ENCODE results near the gene PTK6.
A peak's percentile ranks its signal among the peaks of the same experiment; 100 is the strongest.
"Not testable (repeated sequence)": the region's sequence is repeated elsewhere in the genome, so short reads cannot be mapped to it uniquely, and the experiment has no call there.

The PTK6 gene

GRCh38 chr20:63560856-63561609, 23.9 kb upstream of the PTK6 start:
- no peak overlapping the region for H3K27ac ChIP-seq (ENCODE audit: low read length)
- H3K4me3 ChIP-seq (ENCODE audit: low read length) = no peak overlapping the region
- H3K27me3 ChIP-seq (ENCODE audit: control insufficient read depth, insufficient read depth, low read length) = no peaks in the 10 kb centered on the region
- no peak overlapping the region for H3K9ac ChIP-seq (ENCODE audit: low read length)
- H3K9me3 ChIP-seq (ENCODE audit: control insufficient read depth, low read depth, low read length) = no peaks in the 10 kb centered on the region
- no peaks in the 10 kb centered on the region for H3K4me1 ChIP-seq (ENCODE audit: control insufficient read depth, low read depth, low read length)
- no peaks in the 10 kb centered on the region for H3K36me3 ChIP-seq (ENCODE audit: control insufficient read depth, low read depth, low read length)

- Histone ChIP-seq H3K27me3 (ENCODE audit: control insufficient read depth, insufficient read depth, low read length) (no peaks in the 10 kb centered on the region), H3K4me3 (ENCODE audit: low read length) (no peak overlapping the region), H3K9ac (ENCODE audit: low read length) (no peak overlapping the region), H3K27ac (ENCODE audit: low read length) (no peak overlapping the region), H3K36me3 (ENCODE audit: control insufficient read depth, low read depth, low read length) (no peaks in the 10 kb centered on the region), H3K9me3 (ENCODE audit: control insufficient read depth, low read depth, low read length) (no peaks in the 10 kb centered on the region), H3K4me1 (ENCODE audit: control insufficient read depth, low read depth, low read length) (no peaks in the 10 kb centered on the region)
Observed at GRCh38 chr20:63560333-63560805, 23.2 kb upstream of the PTK6 start.

- not testable (repeated sequence) for H3K9me3 ChIP-seq (ENCODE audit: control insufficient read depth, low read depth, low read length); H3K4me3 ChIP-seq (ENCODE audit: low read length); H3K4me1 ChIP-seq (ENCODE audit: control insufficient read depth, low read depth, low read length); H3K36me3 ChIP-seq (ENCODE audit: control insufficient read depth, low read depth, low read length); H3K27me3 ChIP-seq (ENCODE audit: control insufficient read depth, insufficient read depth, low read length); H3K9ac ChIP-seq (ENCODE audit: low read length); H3K27ac ChIP-seq (ENCODE audit: low read length)
Observed at GRCh38 chr20:63559485-63560332, 22.5 kb upstream of the PTK6 start.

DNA sequence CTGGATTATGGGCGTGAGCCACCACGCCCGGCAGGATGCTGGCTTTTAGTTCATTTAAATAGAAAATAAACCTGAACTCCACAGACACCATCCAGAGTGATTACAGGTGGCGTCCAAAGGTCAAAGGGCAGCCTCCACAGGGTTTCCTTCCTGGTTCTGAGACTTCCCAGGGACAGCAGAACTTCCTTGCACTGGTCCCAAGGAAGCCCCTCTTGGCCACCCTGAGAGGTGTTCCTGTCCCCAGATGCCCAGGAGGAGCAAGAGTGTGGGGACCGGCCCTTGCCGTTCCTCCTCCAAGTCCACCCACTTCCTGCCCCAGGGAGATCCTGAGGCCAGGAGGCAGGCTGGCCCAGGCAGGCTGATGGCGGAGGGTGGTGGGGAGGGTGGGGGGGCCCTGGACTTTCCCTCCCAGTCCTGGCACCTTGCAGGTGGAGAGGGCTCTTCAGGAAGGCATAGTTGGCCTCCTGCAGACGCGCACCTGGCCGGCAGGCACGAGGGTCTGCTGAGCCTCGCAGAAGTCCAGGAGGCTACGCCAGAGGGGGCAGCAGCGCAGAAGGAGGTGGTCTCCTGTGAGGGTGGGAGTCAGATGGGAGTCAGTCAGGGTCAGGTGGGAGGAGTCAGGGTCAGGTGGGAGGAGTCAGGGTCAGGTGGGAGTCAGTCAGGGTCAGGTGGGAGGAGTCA, 21.8 kb upstream of the PTK6 start:
- no peak overlapping the region for H3K9ac ChIP-seq (ENCODE audit: low read length)
- peaks cover 7% of the 10 kb centered on the region for H3K27me3 ChIP-seq (ENCODE audit: control insufficient read depth, insufficient read depth, low read length)
- no peaks in the 10 kb centered on the region for H3K36me3 ChIP-seq (ENCODE audit: control insufficient read depth, low read depth, low read length)
- no peak overlapping the region for H3K27ac ChIP-seq (ENCODE audit: low read length)
- no peaks in the 10 kb centered on the region for H3K9me3 ChIP-seq (ENCODE audit: control insufficient read depth, low read depth, low read length)
- no peaks in the 10 kb centered on the region for H3K4me1 ChIP-seq (ENCODE audit: control insufficient read depth, low read depth, low read length)
- H3K4me3 ChIP-seq (ENCODE audit: low read length) = no peak overlapping the region

DNA sequence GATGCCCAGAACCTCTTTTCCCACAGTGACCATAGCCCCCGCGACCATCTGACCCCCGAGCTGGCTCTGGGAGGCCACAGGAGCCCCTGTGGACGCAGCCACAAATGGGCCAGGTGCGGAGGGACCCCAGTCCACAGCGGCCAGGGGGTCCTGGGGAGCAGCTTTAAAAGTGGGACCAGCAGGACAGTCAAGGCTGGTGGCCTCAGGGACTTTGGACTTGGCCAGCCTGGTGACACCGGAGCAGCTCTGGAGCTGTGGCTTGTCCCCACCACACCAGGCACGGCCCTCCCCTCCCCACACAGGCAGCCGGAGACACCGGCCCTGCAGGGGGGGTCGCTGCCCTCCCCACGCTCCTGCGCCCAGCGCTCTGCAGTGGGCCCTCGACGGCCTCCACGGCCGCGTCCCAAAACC, 20.3 kb upstream of the PTK6 start:
- peaks cover 7% of the 10 kb centered on the region for H3K4me1 ChIP-seq (ENCODE audit: control insufficient read depth, low read depth, low read length)
- H3K9me3 ChIP-seq (ENCODE audit: control insufficient read depth, low read depth, low read length) = no peaks in the 10 kb centered on the region

GRCh38 chr20:63556873-63557478, 19.8 kb upstream of the PTK6 start:
- Histone ChIP-seq H3K27me3 (ENCODE audit: control insufficient read depth, insufficient read depth, low read length) (peaks cover 7% of the 10 kb centered on the region), H3K4me1 (ENCODE audit: control insufficient read depth, low read depth, low read length) (peaks cover 10% of the 10 kb centered on the region), H3K27ac (ENCODE audit: low read length) (no peak overlapping the region), H3K36me3 (ENCODE audit: control insufficient read depth, low read depth, low read length) (no peaks in the 10 kb centered on the region), H3K9ac (ENCODE audit: low read length) (no peak overlapping the region), H3K9me3 (ENCODE audit: control insufficient read depth, low read depth, low read length) (no peaks in the 10 kb centered on the region), H3K4me3 (ENCODE audit: low read length) (no peak overlapping the region)

More for the DNA sequence above, 20.3 kb upstream of the PTK6 start:
- H3K36me3 ChIP-seq (ENCODE audit: control insufficient read depth, low read depth, low read length) = no peaks in the 10 kb centered on the region
- H3K27ac ChIP-seq (ENCODE audit: low read length) = no peak overlapping the region
- no peak overlapping the region for H3K9ac ChIP-seq (ENCODE audit: low read length)
- peaks cover 7% of the 10 kb centered on the region for H3K27me3 ChIP-seq (ENCODE audit: control insufficient read depth, insufficient read depth, low read length)
- H3K4me3 ChIP-seq (ENCODE audit: low read length) = no peak overlapping the region

DNA sequence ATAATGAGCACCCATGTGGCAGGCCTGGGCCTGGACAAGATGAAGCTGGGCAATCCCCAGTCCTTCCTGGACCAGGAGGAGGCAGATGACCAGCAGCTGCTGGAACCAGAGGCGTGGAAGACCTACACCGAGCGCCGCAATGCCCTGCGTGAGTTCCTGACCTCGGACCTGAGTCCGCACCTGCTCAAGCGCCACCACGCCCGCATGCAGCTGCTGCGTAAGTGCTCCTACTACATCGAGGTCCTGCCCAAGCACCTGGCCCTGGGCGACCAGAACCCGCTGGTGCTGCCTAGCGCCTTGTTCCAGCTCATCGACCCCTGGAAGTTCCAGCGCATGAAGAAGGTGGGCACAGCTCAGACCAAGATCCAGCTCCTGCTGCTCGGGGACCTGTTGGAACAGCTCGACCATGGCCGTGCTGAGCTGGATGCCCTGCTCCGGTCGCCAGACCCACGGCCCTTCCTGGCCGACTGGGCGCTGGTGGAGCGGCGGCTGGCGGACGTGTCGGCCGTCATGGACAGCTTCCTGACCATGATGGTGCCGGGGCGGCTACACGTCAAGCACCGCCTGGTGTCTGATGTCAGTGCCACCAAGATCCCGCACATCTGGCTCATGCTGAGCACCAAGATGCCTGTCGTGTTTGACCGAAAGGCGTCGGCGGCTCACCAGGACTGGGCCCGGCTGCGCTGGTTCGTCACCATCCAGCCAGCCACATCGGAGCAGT, 18.6 kb upstream of the PTK6 start:
- H3K36me3 ChIP-seq (ENCODE audit: control insufficient read depth, low read depth, low read length) = no peaks in the 10 kb centered on the region
- H3K27me3 ChIP-seq (ENCODE audit: control insufficient read depth, insufficient read depth, low read length) = peaks cover 7% of the 10 kb centered on the region
- H3K9me3 ChIP-seq (ENCODE audit: control insufficient read depth, low read depth, low read length) = no peaks in the 10 kb centered on the region
- no peak overlapping the region for H3K27ac ChIP-seq (ENCODE audit: low read length)
- no peak overlapping the region for H3K4me3 ChIP-seq (ENCODE audit: low read length)
- no peak overlapping the region for H3K9ac ChIP-seq (ENCODE audit: low read length)
- peaks cover 10% of the 10 kb centered on the region for H3K4me1 ChIP-seq (ENCODE audit: control insufficient read depth, low read depth, low read length)

DNA sequence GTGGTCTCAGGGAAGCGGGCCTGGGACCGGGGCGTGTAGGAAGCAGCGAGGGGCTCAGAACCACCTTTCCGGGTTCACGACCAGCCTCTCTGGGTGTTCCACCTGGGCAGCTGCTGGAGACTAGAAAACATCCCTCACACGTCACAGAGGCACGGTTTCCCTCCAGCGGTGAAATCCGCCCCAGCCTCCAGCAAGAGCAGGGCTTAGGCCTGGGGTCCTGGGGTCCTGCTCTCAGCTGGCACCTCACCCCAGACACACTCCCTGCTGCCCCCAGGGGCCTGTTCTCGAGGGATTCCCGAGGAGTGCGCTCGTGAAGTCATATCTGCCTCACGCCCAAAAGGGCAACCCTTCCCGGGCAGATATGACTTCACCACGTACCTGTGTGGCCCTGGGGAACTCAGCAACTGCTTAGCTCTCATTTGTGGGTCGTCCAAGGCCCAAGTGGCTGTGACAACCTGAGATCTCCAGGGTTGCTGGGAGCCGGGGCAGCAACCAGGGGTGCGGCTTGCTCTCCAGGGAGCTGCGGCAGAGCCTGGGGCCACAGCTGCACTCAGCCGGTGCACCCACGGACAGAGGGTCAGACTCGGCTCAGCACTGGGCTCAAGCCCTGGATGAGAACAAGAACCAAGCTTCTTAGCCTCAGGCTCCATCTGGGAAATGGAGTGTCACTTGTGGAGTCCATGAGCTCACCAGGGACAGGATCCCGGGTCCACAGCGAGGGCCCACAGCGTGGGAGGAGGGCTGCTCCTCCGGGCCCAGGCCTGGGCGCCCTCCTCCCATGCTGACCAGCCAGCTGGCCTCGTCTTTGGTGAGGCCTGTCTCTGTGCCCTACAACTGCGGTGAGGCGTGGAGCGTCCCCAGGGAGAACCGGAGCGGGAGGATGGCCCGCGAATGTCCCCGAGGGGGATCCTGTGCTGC, 17.4 kb upstream of the PTK6 start:
- peak overlapping the region; percentile 84 for H3K4me3 ChIP-seq (ENCODE audit: low read length)
- peaks cover 10% of the 10 kb centered on the region for H3K4me1 ChIP-seq (ENCODE audit: control insufficient read depth, low read depth, low read length)
- H3K9ac ChIP-seq (ENCODE audit: low read length) = peak overlapping the region; percentile 12

DNA sequence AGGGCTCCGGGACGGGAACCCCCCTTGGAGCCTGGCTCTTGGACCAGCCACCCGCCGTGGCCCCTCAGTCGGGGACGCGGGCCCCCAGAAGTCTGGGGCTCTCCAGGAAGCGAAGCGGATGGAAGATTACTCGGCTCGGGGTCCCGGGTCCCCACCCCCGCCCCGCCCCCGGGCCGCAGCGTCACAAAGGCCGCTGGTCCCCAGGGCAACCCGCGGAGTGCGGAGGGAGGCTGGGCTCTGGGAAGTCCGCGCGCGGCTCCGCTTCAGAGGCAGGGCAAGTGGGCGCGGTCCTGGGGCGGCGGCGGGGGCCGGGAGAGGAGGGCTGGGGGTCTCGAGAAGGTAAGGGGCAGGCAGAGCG, 16.7 kb upstream of the PTK6 start, which contains the start of gene FNDC11:
Gene FNDC11, plus strand, starts transcription at position 227 of the 358 bp plus-strand sequence. CDS start 1,505 bp downstream, outside the sequence.
- peaks cover 10% of the 10 kb centered on the region for H3K4me1 ChIP-seq (ENCODE audit: control insufficient read depth, low read depth, low read length)
- H3K27me3 ChIP-seq (ENCODE audit: control insufficient read depth, insufficient read depth, low read length) = peaks cover 7% of the 10 kb centered on the region
- H3K9ac ChIP-seq (ENCODE audit: low read length) = peak within 1 kb of the TSS; percentile 62
- H3K9me3 ChIP-seq (ENCODE audit: control insufficient read depth, low read depth, low read length) = no peaks in the 10 kb centered on the region
- H3K27ac ChIP-seq (ENCODE audit: low read length) = no peak within 1 kb of the TSS
- H3K4me3 ChIP-seq (ENCODE audit: low read length) = peak within 1 kb of the TSS; percentile 84
- no peaks in the 10 kb centered on the region for H3K36me3 ChIP-seq (ENCODE audit: control insufficient read depth, low read depth, low read length)

More for the DNA sequence above, 17.4 kb upstream of the PTK6 start:
- Histone ChIP-seq H3K27ac (ENCODE audit: low read length) (no peak overlapping the region), H3K36me3 (ENCODE audit: control insufficient read depth, low read depth, low read length) (no peaks in the 10 kb centered on the region), H3K9me3 (ENCODE audit: control insufficient read depth, low read depth, low read length) (no peaks in the 10 kb centered on the region), H3K27me3 (ENCODE audit: control insufficient read depth, insufficient read depth, low read length) (peaks cover 7% of the 10 kb centered on the region)
